Measurements from ENCODE around the gene ANAPC15.

DNA sequence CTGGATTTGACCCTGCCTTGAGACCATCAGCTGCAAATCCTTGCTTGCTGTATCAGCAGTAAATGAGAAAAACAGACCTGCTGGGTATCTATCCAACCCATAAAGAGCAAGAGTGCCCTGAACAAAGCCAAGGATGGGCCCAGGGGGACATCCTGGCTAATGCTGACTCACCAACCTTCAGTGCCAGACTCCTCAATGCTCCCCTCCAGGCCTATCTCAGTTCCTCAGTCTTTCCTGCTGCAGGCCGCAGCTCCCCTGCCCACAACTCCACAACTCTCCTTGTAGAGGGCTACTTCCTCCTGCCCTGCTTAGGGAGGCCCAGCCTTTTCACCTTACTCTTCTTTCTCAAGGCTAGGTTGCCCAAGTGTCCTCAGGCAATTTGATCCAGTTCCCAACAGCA, 12.0 kb downstream of the ANAPC15 start:
- no peak for TF ChIP-seq HMG20B (CRISPR knock-in tag; IDR thresholded peaks at IDR 0.05)
- no peak for TF ChIP-seq CEBPB (tag; IDR thresholded peaks at IDR 0.05)
